Endothelial cell of umbilical vein (primary cell): Measurements from ENCODE around the gene ATG101. TPM values are rescaled to one million over a fixed set of nuclear protein-coding genes. Genes with fewer than 3 reads are reported as not detected.

ENCODE experiments used
- BruUV-seq: library from RNA; stranded (reverse); fragments of 400-500 nt; replicated peaks from 2 replicates; lab custom pipeline; 2021; lab: Mats Ljungman, UMichigan
- CTCF ChIA-PET: fragments of 300-600, 350-600 bp; sonication (Branson Sonifier 250); formaldehyde crosslinking; loops from one replicate; lab custom pipeline; 2021; ENCODE audit warnings: antibody characterized with exemption, inconsistent platforms; lab: Charles Lee
- POLR2A ChIA-PET: fragments of 300-600, 350-600 bp; sonication (Branson Sonifier 250); formaldehyde crosslinking; loops from one replicate; lab custom pipeline; 2021; ENCODE audit warnings: antibody characterized with exemption, inconsistent platforms; lab: Charles Lee
- DNase-seq: peaks from one replicate; pipeline ENCODE4 v3.0.0-alpha.2; 2011; ENCODE audit warnings: low read depth, low spot score
- FAIRE-seq: peaks from 2 replicates; lab custom pipeline; 2011; peaks lifted over from hg19 to GRCh38; lab: Jason Lieb, UNC
- H2AFZ ChIP-seq: 2 replicates; pipeline ENCODE4 v1.6.0; 2012; ENCODE audit warnings: low read depth, low read length, control low read depth, inconsistent platforms
- H3K27ac ChIP-seq: 2 replicates; pipeline ENCODE4 v1.5.1; 2011; ENCODE audit warnings: low read depth, mild to moderate bottlenecking, control low read depth, low read length, moderate library complexity; ENCODE audit not compliant: insufficient read depth
- H3K27me3 ChIP-seq, 2 experiments: 2 replicates each; pipeline versions ENCODE4 v1.6.0 to v1.6.1; 2011; ENCODE audit warnings: low read length in 2 of 2, mixed read lengths in 1 of 2; ENCODE audit not compliant: control insufficient read depth in 2 of 2, insufficient read depth in 2 of 2
- H3K36me3 ChIP-seq, 2 experiments: 2 replicates in 1 of 2; 3 replicates in 1 of 2; pipeline ENCODE4 v1.5.1; 2011; ENCODE audit warnings: low read length in 2 of 2, mild to moderate bottlenecking in 1 of 2, moderate library complexity in 1 of 2; ENCODE audit not compliant: control insufficient read depth in 2 of 2, insufficient read depth in 2 of 2; ENCODE audit errors: extremely low read depth in 1 of 2
- H3K4me1 ChIP-seq: 3 replicates; pipeline ENCODE4 v1.5.1; 2011; ENCODE audit warnings: mild to moderate bottlenecking, low read length; ENCODE audit not compliant: control insufficient read depth, insufficient read depth; ENCODE audit errors: extremely low read depth
- H3K4me2 ChIP-seq: 2 replicates; pipeline ENCODE4 v1.6.1; 2011; ENCODE audit warnings: low read length, control low read depth, mixed read lengths; ENCODE audit not compliant: insufficient read depth
- H3K4me3 ChIP-seq, 3 experiments: fragments of 200-600 bp in 1 of 3; sonication (generic), shearing (Covaris generic) in 1 of 3; replicated peaks in 1 of 3; 2 replicates each; pipeline ENCODE4 v1.5.1; 2011 to 2016; ENCODE audit warnings: control low read depth in 3 of 3, low read length in 3 of 3, mild to moderate bottlenecking in 2 of 3, inconsistent platforms in 1 of 3, low read depth in 1 of 3, moderate library complexity in 1 of 3; ENCODE audit not compliant: insufficient read depth in 1 of 3
- H3K79me2 ChIP-seq: 2 replicates; pipeline ENCODE4 v1.6.0; 2012; ENCODE audit warnings: low read length, inconsistent platforms; ENCODE audit not compliant: control insufficient read depth, insufficient read depth
- H3K9ac ChIP-seq: replicated peaks from 2 replicates; pipeline ENCODE3; 2011; ENCODE audit warnings: low read length, control low read depth; ENCODE audit not compliant: insufficient read depth; ENCODE audit errors: extremely low read depth
- H3K9me1 ChIP-seq: replicated peaks from 3 replicates; pipeline ENCODE4 v1.6.0; 2011; ENCODE audit warnings: mild to moderate bottlenecking, low read length; ENCODE audit not compliant: control insufficient read depth, insufficient read depth; ENCODE audit errors: extremely low read depth
- H3K9me3 ChIP-seq: replicated peaks from 2 replicates; pipeline ENCODE4 v1.5.1; 2012; ENCODE audit warnings: low read length, inconsistent platforms; ENCODE audit not compliant: control insufficient read depth, insufficient read depth
- H4K20me1 ChIP-seq: replicated peaks from 2 replicates; pipeline ENCODE3; 2011; ENCODE audit warnings: mild to moderate bottlenecking, low read length; ENCODE audit not compliant: control insufficient read depth, insufficient read depth; ENCODE audit errors: extremely low read depth
- EZH2 ChIP-seq: IDR thresholded peaks from 2 replicates; pipeline ENCODE4 v1.6.1; 2012; ENCODE audit warnings: borderline replicate concordance, low read depth, mild to moderate bottlenecking, moderate library complexity, low read length, inconsistent platforms; ENCODE audit not compliant: severe bottlenecking
- FOS ChIP-seq: IDR thresholded peaks from 2 replicates; pipeline ENCODE4 v1.6.1; 2011; ENCODE audit warnings: mild to moderate bottlenecking, low read length, moderate library complexity, borderline replicate concordance; ENCODE audit not compliant: insufficient read depth
- GATA2 ChIP-seq: IDR thresholded peaks from 2 replicates; pipeline ENCODE4 v1.7.0; 2011; ENCODE audit warnings: low read depth, mild to moderate bottlenecking, moderate library complexity, mixed read lengths, low read length; ENCODE audit not compliant: insufficient read length, insufficient read depth
- JUN ChIP-seq: IDR thresholded peaks from 2 replicates; pipeline ENCODE4 v1.6.1; 2011; ENCODE audit warnings: borderline replicate concordance, low read depth; ENCODE audit not compliant: insufficient read length, insufficient read depth
- MYC ChIP-seq: IDR thresholded peaks from one replicate; pipeline ENCODE4 v1.6.1; 2011; ENCODE audit warnings: mild to moderate bottlenecking, low read depth, low read length
- POLR2A ChIP-seq: IDR thresholded peaks from 2 replicates; pipeline ENCODE4 v1.6.1; 2012; ENCODE audit warnings: low read depth, mild to moderate bottlenecking, control low read depth, low read length
- POLR2AphosphoS5 ChIP-seq: IDR thresholded peaks from 2 replicates; pipeline ENCODE4 v1.6.1; 2012; ENCODE audit warnings: low read depth, mild to moderate bottlenecking, control low read depth, low read length, moderate library complexity; ENCODE audit not compliant: insufficient read depth
- dilution Hi-C: fragments of 300-500 bp; cut with MboI; formaldehyde crosslinking; loops from one replicate; pipeline ENCODE4 v1.15.0; 2019; ENCODE audit warnings: low sequenced_read_pairs; ENCODE audit not compliant: extremely low pct_ligation_motif_present
- intact Hi-C: fragments of 100-400 bp; cut with micrococcal nuclease; formaldehyde crosslinking; loops from one replicate; pipeline ENCODE4 v1.10.0; 2022
- polyA plus RNA-seq, 4 experiments: library from polyadenylated mRNA; depleted of rRNA in 3 of 4; stranded (reverse) in 3 of 4; unstranded in 1 of 4; fragments of >200 nt; gene quantifications; 2 replicates each; pipeline versions ENCODE4 v1.2.1 to v1.2.3, GENCODE V29; 2011 to 2012; ENCODE audit warnings: missing spikeins in 1 of 4
- total RNA-seq: library from RNA; stranded (reverse); gene quantifications from 2 replicates; pipeline ENCODE4 v1.2.3, GENCODE V29; 2021
- TF ChIP-seq, protein P1 (sequence below): IDR thresholded peaks from 2 replicates; pipeline ENCODE4 v1.6.1; 2011; ENCODE audit not compliant: insufficient read depth, insufficient read length
- TF ChIP-seq, protein P2 (sequence below), 2 donors: IDR thresholded peaks; 1 replicate in 1 of 2; 2 replicates in 1 of 2; pipeline ENCODE4 v1.5.1; 2011; ENCODE audit warnings: low read length in 2 of 2, mild to moderate bottlenecking in 2 of 2, moderate library complexity in 2 of 2, control low read depth in 1 of 2, inconsistent platforms in 1 of 2, low read depth in 1 of 2; ENCODE audit not compliant: insufficient read depth in 1 of 2; ENCODE audit errors: extremely low read depth in 1 of 2

The ATG101 gene
- total and polyA plus RNA-seq, 2 donors (not counting 3 experiments of a cell fraction or from before 2014, with no cell fraction given): 41.6 to 78.4 TPM

DNA sequence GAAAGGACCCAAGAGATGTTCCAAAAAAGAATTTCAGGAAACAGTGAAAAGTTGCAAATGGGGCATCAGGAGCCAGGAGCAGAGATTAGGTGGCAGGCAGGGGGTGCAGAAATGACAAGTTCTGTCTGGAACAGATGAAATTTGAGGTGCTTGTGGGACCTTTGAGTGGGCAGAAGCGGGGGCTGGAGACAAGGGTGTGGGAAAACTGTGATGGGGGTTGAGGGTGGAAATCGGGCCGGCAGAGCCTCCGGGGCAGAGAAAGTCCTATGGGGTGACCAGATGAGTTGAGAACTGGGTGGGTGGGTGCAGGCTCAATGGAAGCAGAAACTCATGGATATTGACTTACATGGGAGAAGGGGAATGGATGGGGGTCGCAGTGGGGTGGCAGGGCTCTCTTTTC is 20.1 kb upstream of the ATG101 start:
- BruUV-seq: no TSS peak
- POLR2A ChIA-PET: no interaction called here
- Histone ChIP-seq H3K9ac (no peak overlapping the region), H3K4me1 (peaks cover 32% of the 10 kb centered on the region), H3K4me3 (no peak overlapping the region), H3K27me3 (no peaks in the 10 kb centered on the region), H3K79me2 (no peaks in the 10 kb centered on the region), H3K4me2 (no peak overlapping the region), H3K9me3 (no peaks in the 10 kb centered on the region), H4K20me1 (no peaks in the 10 kb centered on the region), H3K36me3 (no peaks in the 10 kb centered on the region), H3K27ac (no peak overlapping the region), H3K9me1 (no peaks in the 10 kb centered on the region), H2AFZ (no peak overlapping the region)
- CTCF ChIA-PET: interaction anchor here (0.9 to 2.7 kb wide), 2 partner anchors 18 to 24 kb away, joined by 3 to 33 read pairs; no protein-coding TSS in a partner anchor
- no peak for FAIRE-seq
- intact Hi-C loops (loop anchor here (2.0 kb wide), 1 partner anchor 55 kb away; no protein-coding TSS in a partner anchor), dilution Hi-C loops (no loop called here)
- no peak for DNase-seq
- no peak for TF ChIP-seq EZH2
- TF ChIP-seq JUN: no peak
- TF ChIP-seq POLR2A: no peak
- TF ChIP-seq, protein P1, sequence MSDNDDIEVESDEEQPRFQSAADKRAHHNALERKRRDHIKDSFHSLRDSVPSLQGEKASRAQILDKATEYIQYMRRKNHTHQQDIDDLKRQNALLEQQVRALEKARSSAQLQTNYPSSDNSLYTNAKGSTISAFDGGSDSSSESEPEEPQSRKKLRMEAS: no peak
- no peak for TF ChIP-seq FOS
- TF ChIP-seq, protein P2, sequence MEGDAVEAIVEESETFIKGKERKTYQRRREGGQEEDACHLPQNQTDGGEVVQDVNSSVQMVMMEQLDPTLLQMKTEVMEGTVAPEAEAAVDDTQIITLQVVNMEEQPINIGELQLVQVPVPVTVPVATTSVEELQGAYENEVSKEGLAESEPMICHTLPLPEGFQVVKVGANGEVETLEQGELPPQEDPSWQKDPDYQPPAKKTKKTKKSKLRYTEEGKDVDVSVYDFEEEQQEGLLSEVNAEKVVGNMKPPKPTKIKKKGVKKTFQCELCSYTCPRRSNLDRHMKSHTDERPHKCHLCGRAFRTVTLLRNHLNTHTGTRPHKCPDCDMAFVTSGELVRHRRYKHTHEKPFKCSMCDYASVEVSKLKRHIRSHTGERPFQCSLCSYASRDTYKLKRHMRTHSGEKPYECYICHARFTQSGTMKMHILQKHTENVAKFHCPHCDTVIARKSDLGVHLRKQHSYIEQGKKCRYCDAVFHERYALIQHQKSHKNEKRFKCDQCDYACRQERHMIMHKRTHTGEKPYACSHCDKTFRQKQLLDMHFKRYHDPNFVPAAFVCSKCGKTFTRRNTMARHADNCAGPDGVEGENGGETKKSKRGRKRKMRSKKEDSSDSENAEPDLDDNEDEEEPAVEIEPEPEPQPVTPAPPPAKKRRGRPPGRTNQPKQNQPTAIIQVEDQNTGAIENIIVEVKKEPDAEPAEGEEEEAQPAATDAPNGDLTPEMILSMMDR (IDR thresholded peaks at IDR 0.05; ENCODE audit: extremely low read depth in 1 of 2, insufficient read depth in 1 of 2, low read depth in 1 of 2, low read length in 2 of 2): no peak
- no peak for TF ChIP-seq MYC
- no peak for TF ChIP-seq GATA2
- TF ChIP-seq POLR2AphosphoS5: no peak
